WTC11 (cell line): ENCODE measurements around the gene DOCK7. TPM values are rescaled to one million over a fixed set of nuclear protein-coding genes. Genes with fewer than 3 reads are reported as not detected.

Experiments
- ATAC-seq: fragments of 200-7000 bp; cut with Tn5 transposase; 2 replicates; pipeline ENCODE4 v1.10.0; 2021; ENCODE audit warnings: mild to moderate bottlenecking, moderate library complexity
- CTCF ChIA-PET: fragments of 300-600 bp; sonication (Branson Sonifier 250); formaldehyde crosslinking; loops from one replicate; lab custom pipeline; 2021; ENCODE audit warnings: antibody characterized with exemption; lab: Charles Lee
- POLR2A ChIA-PET: fragments of 350-600 bp; sonication (Branson Sonifier 250); formaldehyde crosslinking; loops from one replicate; lab custom pipeline; 2021; ENCODE audit warnings: antibody characterized with exemption; lab: Charles Lee
- DNase-seq: peaks from one replicate; pipeline ENCODE4 v3.0.0; 2021; ENCODE audit warnings: low spot score
- H3K27ac Mint-ChIP-seq: 2 replicates; pipeline ENCODE4 v1.8.0; 2021; ENCODE audit warnings: mixed read lengths
- H3K27me3 Mint-ChIP-seq: 2 replicates; pipeline ENCODE4 v1.8.0; 2021; ENCODE audit warnings: low read depth, mild to moderate bottlenecking, moderate library complexity, mixed read lengths
- H3K36me3 Mint-ChIP-seq: 2 replicates; pipeline ENCODE4 v1.8.0; 2021; ENCODE audit warnings: mixed read lengths
- H3K4me1 Mint-ChIP-seq: 2 replicates; pipeline ENCODE4 v1.8.0; 2022; ENCODE audit warnings: mixed read lengths
- H3K4me3 Mint-ChIP-seq: 2 replicates; pipeline ENCODE4 v1.8.0; 2021; ENCODE audit warnings: mild to moderate bottlenecking, moderate library complexity, mixed read lengths
- H3K9me3 Mint-ChIP-seq: 2 replicates; pipeline ENCODE4 v1.8.0; 2021; ENCODE audit warnings: mixed read lengths
- ATF2 ChIP-seq: sonication (generic); formaldehyde crosslinking; IDR thresholded peaks from 2 replicates; pipeline ENCODE4 v1.8.1; 2022; ENCODE audit warnings: low read depth, missing genetic modification reagents, borderline replicate concordance
- CREB1 ChIP-seq: sonication (generic); formaldehyde crosslinking; IDR thresholded peaks from 2 replicates; pipeline ENCODE4 v1.8.0; 2023; ENCODE audit warnings: mild to moderate bottlenecking, missing genetic modification reagents
- CREM ChIP-seq: sonication (generic); formaldehyde crosslinking; IDR thresholded peaks from 2 replicates; pipeline ENCODE4 v1.8.1; 2022; ENCODE audit warnings: mild to moderate bottlenecking, missing genetic modification reagents, moderate library complexity
- FOXP4 ChIP-seq: sonication (generic); formaldehyde crosslinking; IDR thresholded peaks from 2 replicates; pipeline ENCODE4 v1.8.0; 2022; ENCODE audit warnings: mild to moderate bottlenecking, missing genetic modification reagents
- GTF2I ChIP-seq: fragments of 250-450 bp; sonication (Bioruptor Pico); conservative IDR thresholded peaks from 2 replicates; pipeline ENCODE4 v1.4.0; 2021; ENCODE audit warnings: mild to moderate bottlenecking
- JAZF1 ChIP-seq: fragments of 250-450 bp; sonication (Bioruptor Pico); IDR thresholded peaks from 2 replicates; pipeline ENCODE4 v1.9.0; 2021; ENCODE audit warnings: moderate library complexity, mild to moderate bottlenecking, inconsistent platforms
- KAT7 ChIP-seq: sonication (generic); formaldehyde crosslinking; IDR thresholded peaks from 2 replicates; pipeline ENCODE4 v1.8.1; 2023; ENCODE audit warnings: missing genetic modification reagents, mild to moderate bottlenecking, borderline replicate concordance
- MAX ChIP-seq: sonication (generic); formaldehyde crosslinking; IDR thresholded peaks from 2 replicates; pipeline ENCODE4 v1.8.0; 2022; ENCODE audit warnings: mild to moderate bottlenecking, missing genetic modification reagents
- NR3C1 ChIP-seq: sonication (generic); formaldehyde crosslinking; conservative IDR thresholded peaks from 2 replicates; pipeline ENCODE4 v1.8.1; 2023; ENCODE audit warnings: low read depth, mild to moderate bottlenecking, missing genetic modification reagents
- PREB ChIP-seq: sonication (generic); formaldehyde crosslinking; IDR thresholded peaks from 2 replicates; pipeline ENCODE4 v1.8.1; 2022; ENCODE audit warnings: mild to moderate bottlenecking, missing genetic modification reagents, moderate library complexity, borderline replicate concordance
- SMAD3 ChIP-seq: sonication (generic); formaldehyde crosslinking; IDR thresholded peaks from 2 replicates; pipeline ENCODE4 v1.8.0; 2022; ENCODE audit warnings: missing genetic modification reagents, mild to moderate bottlenecking, borderline replicate concordance
- TCF7 ChIP-seq: sonication (generic); formaldehyde crosslinking; IDR thresholded peaks from 2 replicates; pipeline ENCODE4 v1.8.0; 2022; ENCODE audit warnings: mild to moderate bottlenecking, low read depth, missing genetic modification reagents, moderate library complexity
- TEAD4 ChIP-seq: sonication (generic); formaldehyde crosslinking; IDR thresholded peaks from 2 replicates; pipeline ENCODE4 v1.8.0; 2022; ENCODE audit warnings: mild to moderate bottlenecking, missing genetic modification reagents
- ZNF416 ChIP-seq: fragments of 250-450 bp; sonication (Bioruptor Pico); IDR thresholded peaks from 2 replicates; pipeline ENCODE4 v1.9.0; 2021; ENCODE audit warnings: mild to moderate bottlenecking, inconsistent platforms
- total RNA-seq: library from RNA; stranded (reverse); gene quantifications from 3 replicates; pipeline ENCODE4 v1.2.3, GENCODE V29; 2021
- TF ChIP-seq, protein P1 (sequence below): sonication (generic); formaldehyde crosslinking; IDR thresholded peaks from 2 replicates; pipeline ENCODE4 v1.8.1; 2023; ENCODE audit warnings: mild to moderate bottlenecking, moderate library complexity, missing genetic modification reagents
- TF ChIP-seq, protein P2 (sequence below): sonication (generic); formaldehyde crosslinking; IDR thresholded peaks from 2 replicates; pipeline ENCODE4 v1.8.0; 2023; ENCODE audit warnings: mild to moderate bottlenecking, missing genetic modification reagents
- TF ChIP-seq, protein P3 (sequence below): fragments of 250-450 bp; sonication (Bioruptor Pico); IDR thresholded peaks from 2 replicates; pipeline ENCODE4 v1.8.0; 2021; ENCODE audit warnings: mild to moderate bottlenecking

Gene DOCK7
- total RNA-seq, 1 experiment from 2014 or later: 34.2 TPM

- Mint-ChIP-seq H3K9me3 (no peaks in the 10 kb centered on the region), H3K4me1 (peaks cover 31% of the 10 kb centered on the region), H3K4me3 (no peak overlapping the region), H3K36me3 (no peaks in the 10 kb centered on the region), H3K27me3 (peaks cover 3% of the 10 kb centered on the region; the same call in 1 of the 2 replicates), H3K27ac (no peak overlapping the region)
- ChIA-PET CTCF (interaction anchor here (2.2 kb wide), 1 partner anchor 23 kb away, joined by 6 read pairs; no protein-coding TSS in a partner anchor), POLR2A (no interaction called here)
- TF ChIP-seq TEAD4 (CRISPR knock-in tag) (no peak), KAT7 (CRISPR knock-in tag) (no peak), CREB1 (no peak), NR3C1 (no peak), MAX (CRISPR knock-in tag) (no peak), ZNF416 (no peak), FOXP4 (CRISPR knock-in tag) (no peak), CREM (CRISPR knock-in tag) (no peak), ATF2 (CRISPR knock-in tag) (no peak), TCF7 (CRISPR knock-in tag) (no peak), PREB (CRISPR knock-in tag) (no peak), JAZF1 (no peak), GTF2I (no peak), SMAD3 (CRISPR knock-in tag) (no peak)
- TF ChIP-seq, protein P1, sequence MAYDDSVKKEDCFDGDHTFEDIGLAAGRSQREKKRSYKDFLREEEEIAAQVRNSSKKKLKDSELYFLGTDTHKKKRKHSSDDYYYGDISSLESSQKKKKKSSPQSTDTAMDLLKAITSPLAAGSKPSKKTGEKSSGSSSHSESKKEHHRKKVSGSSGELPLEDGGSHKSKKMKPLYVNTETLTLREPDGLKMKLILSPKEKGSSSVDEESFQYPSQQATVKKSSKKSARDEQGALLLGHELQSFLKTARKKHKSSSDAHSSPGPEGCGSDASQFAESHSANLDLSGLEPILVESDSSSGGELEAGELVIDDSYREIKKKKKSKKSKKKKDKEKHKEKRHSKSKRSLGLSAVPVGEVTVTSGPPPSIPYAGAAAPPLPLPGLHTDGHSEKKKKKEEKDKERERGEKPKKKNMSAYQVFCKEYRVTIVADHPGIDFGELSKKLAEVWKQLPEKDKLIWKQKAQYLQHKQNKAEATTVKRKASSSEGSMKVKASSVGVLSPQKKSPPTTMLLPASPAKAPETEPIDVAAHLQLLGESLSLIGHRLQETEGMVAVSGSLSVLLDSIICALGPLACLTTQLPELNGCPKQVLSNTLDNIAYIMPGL (CRISPR knock-in tag): no peak
- TF ChIP-seq, protein P2, sequence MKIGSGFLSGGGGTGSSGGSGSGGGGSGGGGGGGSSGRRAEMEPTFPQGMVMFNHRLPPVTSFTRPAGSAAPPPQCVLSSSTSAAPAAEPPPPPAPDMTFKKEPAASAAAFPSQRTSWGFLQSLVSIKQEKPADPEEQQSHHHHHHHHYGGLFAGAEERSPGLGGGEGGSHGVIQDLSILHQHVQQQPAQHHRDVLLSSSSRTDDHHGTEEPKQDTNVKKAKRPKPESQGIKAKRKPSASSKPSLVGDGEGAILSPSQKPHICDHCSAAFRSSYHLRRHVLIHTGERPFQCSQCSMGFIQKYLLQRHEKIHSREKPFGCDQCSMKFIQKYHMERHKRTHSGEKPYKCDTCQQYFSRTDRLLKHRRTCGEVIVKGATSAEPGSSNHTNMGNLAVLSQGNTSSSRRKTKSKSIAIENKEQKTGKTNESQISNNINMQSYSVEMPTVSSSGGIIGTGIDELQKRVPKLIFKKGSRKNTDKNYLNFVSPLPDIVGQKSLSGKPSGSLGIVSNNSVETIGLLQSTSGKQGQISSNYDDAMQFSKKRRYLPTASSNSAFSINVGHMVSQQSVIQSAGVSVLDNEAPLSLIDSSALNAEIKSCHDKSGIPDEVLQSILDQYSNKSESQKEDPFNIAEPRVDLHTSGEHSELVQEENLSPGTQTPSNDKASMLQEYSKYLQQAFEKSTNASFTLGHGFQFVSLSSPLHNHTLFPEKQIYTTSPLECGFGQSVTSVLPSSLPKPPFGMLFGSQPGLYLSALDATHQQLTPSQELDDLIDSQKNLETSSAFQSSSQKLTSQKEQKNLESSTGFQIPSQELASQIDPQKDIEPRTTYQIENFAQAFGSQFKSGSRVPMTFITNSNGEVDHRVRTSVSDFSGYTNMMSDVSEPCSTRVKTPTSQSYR (CRISPR knock-in tag): no peak
- TF ChIP-seq, protein P3, sequence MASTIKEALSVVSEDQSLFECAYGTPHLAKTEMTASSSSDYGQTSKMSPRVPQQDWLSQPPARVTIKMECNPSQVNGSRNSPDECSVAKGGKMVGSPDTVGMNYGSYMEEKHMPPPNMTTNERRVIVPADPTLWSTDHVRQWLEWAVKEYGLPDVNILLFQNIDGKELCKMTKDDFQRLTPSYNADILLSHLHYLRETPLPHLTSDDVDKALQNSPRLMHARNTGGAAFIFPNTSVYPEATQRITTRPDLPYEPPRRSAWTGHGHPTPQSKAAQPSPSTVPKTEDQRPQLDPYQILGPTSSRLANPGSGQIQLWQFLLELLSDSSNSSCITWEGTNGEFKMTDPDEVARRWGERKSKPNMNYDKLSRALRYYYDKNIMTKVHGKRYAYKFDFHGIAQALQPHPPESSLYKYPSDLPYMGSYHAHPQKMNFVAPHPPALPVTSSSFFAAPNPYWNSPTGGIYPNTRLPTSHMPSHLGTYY (CRISPR knock-in tag): no peak
- DNase-seq (no peak), ATAC-seq (no peak)
These were observed 35.7 kb upstream of the DOCK7 start for GRCh38 chr1:62723883-62724282.
